IMR-90 (cell line): ENCODE results near the gene VPS37C. TPM values are rescaled to one million over a fixed set of nuclear protein-coding genes. Genes with fewer than 3 reads are reported as not detected.

Experiments used
- ATAC-seq: fragments of 200-7000 bp; cut with Tn5 transposase; 2 replicates; pipeline ENCODE4 v1.9.1; 2020; ENCODE audit warnings: low read depth, mild to moderate bottlenecking, moderate library complexity
- BruUV-seq: library from RNA; stranded (reverse); fragments of 400-500 nt; replicated peaks from 2 replicates; lab custom pipeline; 2021; lab: Mats Ljungman, UMichigan
- CTCF ChIA-PET: fragments of 300-600 bp; formaldehyde crosslinking; extraction: SDS; loops from one replicate; lab custom pipeline; 2021; ENCODE audit warnings: antibody characterized with exemption; lab: Yijun Ruan, JAX
- POLR2A ChIA-PET: fragments of 300-600 bp; sonication (Branson Sonifier 250); formaldehyde crosslinking; loops from one replicate; lab custom pipeline; 2022; ENCODE audit warnings: antibody characterized with exemption; ENCODE audit not compliant: unreplicated experiment; lab: Charles Lee
- DNase-seq: peaks from one replicate; pipeline ENCODE4 v3.0.0; 2013
- H2AFZ ChIP-seq: replicated peaks from 2 replicates; pipeline ENCODE3; 2013; ENCODE audit warnings: low read length, mild to moderate bottlenecking; ENCODE audit not compliant: poor library complexity
- H2AK5ac ChIP-seq: 2 replicates; pipeline ENCODE4 v1.6.1; 2013; ENCODE audit warnings: low read depth, low read length, inconsistent platforms
- H2AK9ac ChIP-seq: replicated peaks from 2 replicates; pipeline ENCODE3; 2013; ENCODE audit warnings: mild to moderate bottlenecking, low read depth, low read length, moderate library complexity; ENCODE audit not compliant: poor library complexity
- H2BK120ac ChIP-seq: 2 replicates; pipeline ENCODE4 v1.6.1; 2013; ENCODE audit warnings: low read depth, low read length, inconsistent platforms
- H2BK15ac ChIP-seq: 3 replicates; pipeline ENCODE4 v1.6.1; 2013; ENCODE audit warnings: low read depth, low read length, inconsistent platforms
- H2BK20ac ChIP-seq: 2 replicates; pipeline ENCODE4 v1.6.1; 2013; ENCODE audit warnings: low read depth, mild to moderate bottlenecking, inconsistent platforms, low read length, moderate library complexity
- H2BK5ac ChIP-seq: 2 replicates; pipeline ENCODE4 v1.6.1; 2013; ENCODE audit warnings: mild to moderate bottlenecking, low read depth, low read length, inconsistent platforms; ENCODE audit not compliant: poor library complexity, severe bottlenecking
- H3K14ac ChIP-seq: replicated peaks from 2 replicates; pipeline ENCODE4 v1.6.1; 2013; ENCODE audit warnings: low read depth, low read length, inconsistent platforms
- H3K18ac ChIP-seq: 2 replicates; pipeline ENCODE4 v1.6.1; 2013; ENCODE audit warnings: low read depth, low read length, control low read depth
- H3K23ac ChIP-seq: 2 replicates; pipeline ENCODE4 v1.6.1; 2013; ENCODE audit warnings: low read depth, low read length, inconsistent platforms
- H3K27ac ChIP-seq: 2 replicates; pipeline ENCODE4 v1.5.1; 2013; ENCODE audit warnings: mild to moderate bottlenecking, control low read depth, low read length; ENCODE audit not compliant: insufficient read depth
- H3K27me3 ChIP-seq: 2 replicates; pipeline ENCODE4 v1.6.1; 2013; ENCODE audit warnings: low read length; ENCODE audit not compliant: control insufficient read depth, insufficient read depth
- H3K36me3 ChIP-seq: 2 replicates; pipeline ENCODE4 v1.6.1; 2013; ENCODE audit warnings: low read length, mixed read lengths; ENCODE audit not compliant: control insufficient read depth, insufficient read depth
- H3K4ac ChIP-seq: 2 replicates; pipeline ENCODE4 v1.6.1; 2013; ENCODE audit warnings: low read depth, low read length, inconsistent platforms
- H3K4me1 ChIP-seq: 2 replicates; pipeline ENCODE4 v1.6.1; 2013; ENCODE audit warnings: low read length, mixed read lengths; ENCODE audit not compliant: control insufficient read depth, insufficient read depth
- H3K4me2 ChIP-seq: 2 replicates; pipeline ENCODE4 v1.6.1; 2013; ENCODE audit warnings: low read depth, mild to moderate bottlenecking, control low read depth, low read length, moderate library complexity
- H3K4me3 ChIP-seq: 2 replicates; pipeline ENCODE4 v1.5.1; 2013; ENCODE audit warnings: low read depth, mild to moderate bottlenecking, control low read depth, low read length, moderate library complexity; ENCODE audit not compliant: insufficient read depth
- H3K56ac ChIP-seq: 2 replicates; pipeline ENCODE4 v1.6.1; 2013; ENCODE audit warnings: low read length, inconsistent platforms; ENCODE audit not compliant: insufficient read depth; ENCODE audit errors: extremely low read depth
- H3K79me1 ChIP-seq, 2 experiments: 2 replicates each; pipeline ENCODE4 v1.6.1; 2013; ENCODE audit warnings: low read length in 2 of 2, inconsistent platforms in 1 of 2, low read depth in 1 of 2
- H3K9ac ChIP-seq: 2 replicates; pipeline ENCODE4 v1.6.1; 2013; ENCODE audit warnings: low read depth, low read length, control low read depth
- H3K9me1 ChIP-seq: 2 replicates; pipeline ENCODE4 v1.6.1; 2013; ENCODE audit warnings: low read length, inconsistent platforms; ENCODE audit not compliant: insufficient read depth
- H3K9me3 ChIP-seq: 2 replicates; pipeline ENCODE4 v1.6.1; 2013; ENCODE audit warnings: low read length; ENCODE audit not compliant: control insufficient read depth, insufficient read depth
- H4K20me1 ChIP-seq: 2 replicates; pipeline ENCODE4 v1.6.1; 2013; ENCODE audit warnings: low read length, inconsistent platforms; ENCODE audit not compliant: insufficient read depth
- H4K5ac ChIP-seq: 2 replicates; pipeline ENCODE4 v1.6.1; 2013; ENCODE audit warnings: mild to moderate bottlenecking, low read depth, low read length, control low read depth
- H4K8ac ChIP-seq, 2 experiments: 2 replicates each; pipeline ENCODE4 v1.6.1; 2013; ENCODE audit warnings: low read depth in 2 of 2, low read length in 2 of 2, control low read depth in 1 of 2, inconsistent platforms in 1 of 2
- H4K91ac ChIP-seq: 2 replicates; pipeline ENCODE4 v1.6.1; 2013; ENCODE audit warnings: low read depth, low read length, inconsistent platforms; ENCODE audit not compliant: insufficient read depth
- NFE2L2 ChIP-seq: fragments of 150-350 bp; IDR thresholded peaks from 2 replicates; pipeline ENCODE4 v1.6.1; 2016; ENCODE audit warnings: low read depth, mild to moderate bottlenecking, low read length
- RAD21 ChIP-seq: IDR thresholded peaks from 2 replicates; pipeline ENCODE4 v1.6.1; 2012; ENCODE audit warnings: low read length, improper control_type of control experiment
- SMC3 ChIP-seq: fragments of 150-350 bp; IDR thresholded peaks from 2 replicates; pipeline ENCODE4 v1.6.1; 2016; ENCODE audit warnings: low read depth, mild to moderate bottlenecking, antibody characterized with exemption, low read length, moderate library complexity
- WGBS, 2 experiments: methylation state at CpG; one replicate each; pipeline versions ENCODE4 v1.1.5 to v1.1.7; 2013; ENCODE audit warnings: missing lambda C conversion rate in 2 of 2; ENCODE audit not compliant: insufficient read length in 1 of 2; ENCODE audit errors: extremely low coverage in 2 of 2; 5-methylcytosine and 5-hydroxymethylcytosine counted together
- dilution Hi-C: fragments of 300-500 bp; cut with HindIII; formaldehyde crosslinking; loops from one replicate; pipeline ENCODE4 v1.14.3; 2018; ENCODE audit warnings: low sequenced_read_pairs; ENCODE audit not compliant: unreplicated experiment
- in situ Hi-C: fragments of 300-500 bp; cut with MboI; formaldehyde crosslinking; loops from 3 replicates; pipeline ENCODE4 v1.14.3; 2019; ENCODE audit warnings: low sequenced_read_pairs, inconsistent platforms, mixed read lengths
- intact Hi-C: fragments of 100-400 bp; cut with micrococcal nuclease; formaldehyde crosslinking; loops from 2 replicates; pipeline ENCODE4 v1.10.0; 2022
- polyA plus RNA-seq, 3 experiments: library from polyadenylated mRNA; depleted of rRNA; stranded (reverse); fragments of >200 nt; gene quantifications; 2 replicates each; pipeline ENCODE4 v1.2.3, GENCODE V29; 2012; ENCODE audit warnings: low replicate concordance in 1 of 3
- total RNA-seq: library from RNA; depleted of rRNA; stranded (reverse); fragments of >200 nt; gene quantifications from 2 replicates; pipeline ENCODE4 v1.2.3, GENCODE V29; 2012

VPS37C gene
- total and polyA plus RNA-seq, 2 of the 4 experiments (the other 2 are of a cell fraction): 3.2 to 13.2 TPM

GRCh38 chr11:61106894-61107470, 54.2 kb downstream of the VPS37C start:
- no peak for TF ChIP-seq NFE2L2
- no peak for TF ChIP-seq SMC3
- no peak for TF ChIP-seq RAD21
- H3K36me3 ChIP-seq: no peaks in the 10 kb centered on the region
- ATAC-seq (no peak), DNase-seq (no peak)
- H3K23ac ChIP-seq: no peak overlapping the region
- H2BK20ac ChIP-seq: no peak overlapping the region
- no peaks in the 10 kb centered on the region for H3K9me3 ChIP-seq
- no peak overlapping the region for H2BK120ac ChIP-seq
- H3K9me1 ChIP-seq: no peaks in the 10 kb centered on the region
- H3K56ac ChIP-seq: no peak overlapping the region
- no peak overlapping the region for H3K18ac ChIP-seq
- no peak overlapping the region for H4K91ac ChIP-seq
- H4K20me1 ChIP-seq: no peaks in the 10 kb centered on the region
- dilution Hi-C loops: no loop called here
- no peak overlapping the region for H2AFZ ChIP-seq
- H3K4me1 ChIP-seq: no peaks in the 10 kb centered on the region
- no peak overlapping the region for H3K27ac ChIP-seq
- H3K9ac ChIP-seq: no peak overlapping the region
- no peak overlapping the region for H3K4me3 ChIP-seq
- H2AK9ac ChIP-seq: no peak overlapping the region
- in situ Hi-C loops: no loop called here
- H3K79me1 ChIP-seq: no peaks in the 10 kb centered on the region
- ChIA-PET POLR2A (no interaction called here), CTCF (no interaction called here)
- no peak overlapping the region for H4K5ac ChIP-seq
- H3K27me3 ChIP-seq: peaks cover 28% of the 10 kb centered on the region
- no peak overlapping the region for H2BK5ac ChIP-seq
- H2AK5ac ChIP-seq: no peak overlapping the region
- 88% methylated on average over 3 of the region's 11 CpGs; no CpG with 5 or more reads in 1 of the 2 experiments for WGBS, 2 experiments
- no peak overlapping the region for H3K4me2 ChIP-seq
- intact Hi-C loops: no loop called here
- H3K4ac ChIP-seq: no peak overlapping the region
- no peak overlapping the region for H2BK15ac ChIP-seq
- no peak overlapping the region for H3K14ac ChIP-seq
- H4K8ac ChIP-seq: no peak overlapping the region
- BruUV-seq: no TSS peak
